ENCODE measurements around the gene MICAL3.

MICAL3 gene

GRCh38 chr22:17913801-17914347, 110.5 kb downstream of the MICAL3 start:
- H3K27ac ChIP-seq (ENCODE audit: low read length): no peak overlapping the region
- TF ChIP-seq CTCF (IDR thresholded peaks at IDR 0.05; ENCODE audit: low read depth, low read length): no peak
- no peak for TF ChIP-seq EZH2phosphoT487 (IDR thresholded peaks at IDR 0.05; ENCODE audit: low read depth)
- H3K9ac ChIP-seq (ENCODE audit: low read length): no peak overlapping the region
- H3K36me3 ChIP-seq (replicated peaks; ENCODE audit: low read depth, low read length): no peaks in the 10 kb centered on the region
- H3K9me3 ChIP-seq (ENCODE audit: insufficient read depth, low read length): no peaks in the 10 kb centered on the region
- no peaks in the 10 kb centered on the region for H3K4me1 ChIP-seq (ENCODE audit: low read length)
- no peak overlapping the region for H3K4me3 ChIP-seq (ENCODE audit: low read length)
- H3K4me2 ChIP-seq (ENCODE audit: low read length): no peak overlapping the region
- H2AFZ ChIP-seq (ENCODE audit: low read depth, low read length): no peak overlapping the region
- H3K27me3 ChIP-seq (ENCODE audit: low read depth, low read length): no peaks in the 10 kb centered on the region
- H4K20me1 ChIP-seq (ENCODE audit: insufficient read depth, low read length): peaks cover 100% of the 10 kb centered on the region
- H3K79me2 ChIP-seq (ENCODE audit: low read length): peaks cover 100% of the 10 kb centered on the region

DNA sequence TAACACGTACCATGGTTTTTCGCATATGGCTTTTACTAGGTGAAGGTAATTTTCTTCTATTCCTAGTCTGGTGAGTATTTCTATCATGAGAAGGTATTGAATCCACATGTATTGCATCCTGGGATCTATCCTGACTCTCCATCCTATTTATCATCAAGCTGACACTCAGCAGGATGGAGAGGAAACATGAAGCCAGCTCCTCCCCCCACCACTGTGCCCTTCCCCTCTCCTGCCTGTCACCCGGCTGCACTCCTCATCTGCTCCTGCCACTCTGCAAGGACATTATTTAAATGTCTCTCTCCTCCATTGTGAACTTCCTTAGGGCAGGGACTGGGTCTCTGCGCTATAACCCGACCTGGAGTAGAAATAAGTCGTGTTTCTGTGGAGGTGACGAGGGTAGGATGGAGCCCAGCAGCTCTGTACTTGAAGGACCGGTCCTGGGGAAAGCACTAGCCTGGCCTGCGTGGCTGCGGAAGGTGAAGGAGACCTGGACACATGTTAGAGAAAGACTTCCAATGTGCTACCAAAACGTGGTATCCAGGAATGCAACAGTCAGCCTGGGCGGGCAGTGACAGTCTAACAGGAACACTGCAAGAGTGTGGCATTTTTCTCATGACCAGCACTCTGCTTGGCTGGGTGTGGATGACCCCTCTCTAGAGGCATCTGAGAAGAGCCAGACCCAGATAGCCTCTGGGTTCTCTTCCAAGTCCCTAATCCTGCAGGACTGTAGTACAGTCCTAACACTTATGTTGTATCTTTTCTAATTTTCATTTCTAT, 111.2 kb downstream of the MICAL3 start:
- H3K79me2 ChIP-seq (ENCODE audit: low read length): peaks cover 100% of the 10 kb centered on the region
- no peak for TF ChIP-seq CTCF (IDR thresholded peaks at IDR 0.05; ENCODE audit: low read depth, low read length)
- TF ChIP-seq EZH2phosphoT487 (IDR thresholded peaks at IDR 0.05; ENCODE audit: low read depth): no peak
- H3K36me3 ChIP-seq (replicated peaks; ENCODE audit: low read depth, low read length): no peaks in the 10 kb centered on the region
- H3K4me2 ChIP-seq (ENCODE audit: low read length): no peak overlapping the region
- H2AFZ ChIP-seq (ENCODE audit: low read depth, low read length): no peak overlapping the region
- H4K20me1 ChIP-seq (ENCODE audit: insufficient read depth, low read length): peaks cover 100% of the 10 kb centered on the region
- no peaks in the 10 kb centered on the region for H3K4me1 ChIP-seq (ENCODE audit: low read length)
- no peak overlapping the region for H3K4me3 ChIP-seq (ENCODE audit: low read length)
- H3K27me3 ChIP-seq (ENCODE audit: low read depth, low read length): no peaks in the 10 kb centered on the region
- H3K9me3 ChIP-seq (ENCODE audit: insufficient read depth, low read length): no peaks in the 10 kb centered on the region
- no peak overlapping the region for H3K9ac ChIP-seq (ENCODE audit: low read length)
- H3K27ac ChIP-seq (ENCODE audit: low read length): no peak overlapping the region

- H2AFZ ChIP-seq (ENCODE audit: low read depth, low read length): no peak overlapping the region
- H3K9ac ChIP-seq (ENCODE audit: low read length): no peak overlapping the region
- no peak overlapping the region for H3K27ac ChIP-seq (ENCODE audit: low read length)
- H3K9me3 ChIP-seq (ENCODE audit: insufficient read depth, low read length): no peaks in the 10 kb centered on the region
- H3K4me3 ChIP-seq (ENCODE audit: low read length): no peak overlapping the region
- peaks cover 100% of the 10 kb centered on the region for H3K79me2 ChIP-seq (ENCODE audit: low read length)
- H3K4me2 ChIP-seq (ENCODE audit: low read length): no peak overlapping the region
- TF ChIP-seq CTCF (IDR thresholded peaks at IDR 0.05; ENCODE audit: low read depth, low read length): no peak
- no peak for TF ChIP-seq EZH2phosphoT487 (IDR thresholded peaks at IDR 0.05; ENCODE audit: low read depth)
- H3K27me3 ChIP-seq (ENCODE audit: low read depth, low read length): no peaks in the 10 kb centered on the region
- peaks cover 4% of the 10 kb centered on the region for H3K36me3 ChIP-seq (replicated peaks; ENCODE audit: low read depth, low read length)
- H3K4me1 ChIP-seq (ENCODE audit: low read length): 0 out of 2 replicates have a peak, but pooled peaks cover 3% of the 10 kb centered on the region
- peaks cover 100% of the 10 kb centered on the region for H4K20me1 ChIP-seq (ENCODE audit: insufficient read depth, low read length)
Observed at GRCh38 chr22:17911887-17912286, 112.5 kb downstream of the MICAL3 start.

- no peak overlapping the region for H3K9ac ChIP-seq (ENCODE audit: low read length)
Observed at GRCh38 chr22:17911312-17911705, 113.1 kb downstream of the MICAL3 start.

More at GRCh38 chr22:17911312-17911705, 113.1 kb downstream of the MICAL3 start:
- Histone ChIP-seq H3K9me3 (ENCODE audit: insufficient read depth, low read length) (no peaks in the 10 kb centered on the region), H3K36me3 (replicated peaks; ENCODE audit: low read depth, low read length) (peaks cover 10% of the 10 kb centered on the region), H3K4me3 (ENCODE audit: low read length) (no peak overlapping the region), H3K79me2 (ENCODE audit: low read length) (peaks cover 100% of the 10 kb centered on the region), H3K4me1 (ENCODE audit: low read length) (0 out of 2 replicates have a peak, but pooled peaks cover 3% of the 10 kb centered on the region), H3K27me3 (ENCODE audit: low read depth, low read length) (no peaks in the 10 kb centered on the region), H3K4me2 (ENCODE audit: low read length) (no peak overlapping the region), H4K20me1 (ENCODE audit: insufficient read depth, low read length) (peaks cover 100% of the 10 kb centered on the region), H3K27ac (ENCODE audit: low read length) (no peak overlapping the region), H2AFZ (ENCODE audit: low read depth, low read length) (no peak overlapping the region)
- no peak for TF ChIP-seq EZH2phosphoT487 (IDR thresholded peaks at IDR 0.05; ENCODE audit: low read depth)
- TF ChIP-seq CTCF (IDR thresholded peaks at IDR 0.05; ENCODE audit: low read depth, low read length): no peak

All from OCI-LY3 (cell line).